HepG2 (cell line): Measurements from ENCODE around the gene HEY2. TPM values are rescaled to one million over a fixed set of nuclear protein-coding genes. Genes with fewer than 3 reads are reported as not detected.
A peak's percentile ranks its signal among the peaks of the same experiment; 100 is the strongest.

Experiments
- CTCF ChIP-seq: sonication (generic); formaldehyde crosslinking; IDR thresholded peaks from 2 replicates; pipeline ENCODE4 v1.5.0; 2020; ENCODE audit warnings: mild to moderate bottlenecking, missing genetic modification reagents, moderate library complexity
- DPF2 ChIP-seq: sonication (generic); formaldehyde crosslinking; IDR thresholded peaks from 2 replicates; pipeline ENCODE4 v1.4.0; 2020; ENCODE audit warnings: mild to moderate bottlenecking, low read depth, missing genetic modification reagents, borderline replicate concordance
- HDAC1 ChIP-seq: sonication (generic); formaldehyde crosslinking; IDR thresholded peaks from 2 replicates; pipeline ENCODE4 v1.5.1; 2020; ENCODE audit warnings: mild to moderate bottlenecking, missing genetic modification reagents
- HNRNPK ChIP-seq: fragments of 200-400 bp; formaldehyde crosslinking; IDR thresholded peaks from 2 replicates; pipeline ENCODE4 v1.6.1; 2018; ENCODE audit warnings: low read length, low read depth, moderate library complexity, mild to moderate bottlenecking; ENCODE audit not compliant: poor library complexity, severe bottlenecking
- HOXD1 ChIP-seq: sonication (generic); formaldehyde crosslinking; IDR thresholded peaks from 2 replicates; pipeline ENCODE4 v1.5.0; 2020; ENCODE audit warnings: missing genetic modification reagents
- JUND ChIP-seq: sonication (generic); formaldehyde crosslinking; IDR thresholded peaks from 2 replicates; pipeline ENCODE4 v1.8.0; 2022; ENCODE audit warnings: mild to moderate bottlenecking, missing genetic modification reagents
- KDM5B ChIP-seq: sonication (generic); formaldehyde crosslinking; IDR thresholded peaks from 2 replicates; pipeline ENCODE4 v1.4.0; 2020; ENCODE audit warnings: missing genetic modification reagents, mild to moderate bottlenecking, borderline replicate concordance
- RAD21 ChIP-seq: fragments of 450-650 bp; formaldehyde crosslinking; IDR thresholded peaks from 2 replicates; pipeline ENCODE4 v1.5.0; 2020; ENCODE audit warnings: mild to moderate bottlenecking
- SMYD3 ChIP-seq: sonication (generic); formaldehyde crosslinking; IDR thresholded peaks from 2 replicates; pipeline ENCODE4 v1.8.1; 2023; ENCODE audit warnings: mild to moderate bottlenecking, missing genetic modification reagents
- SOX6 ChIP-seq, 2 experiments: fragments of 450-650 bp in 1 of 2; sonication (generic) in 1 of 2; formaldehyde crosslinking in 1 of 2; IDR thresholded peaks; 2 replicates each; pipeline versions ENCODE4 v1.4.0 to v1.6.1; 2017 to 2020; ENCODE audit warnings: antibody characterized with exemption in 1 of 2, mild to moderate bottlenecking in 1 of 2, missing genetic modification reagents in 1 of 2
- SP5 ChIP-seq: IDR thresholded peaks from 2 replicates; pipeline ENCODE4 v1.6.1; 2016; ENCODE audit warnings: low read depth, borderline replicate concordance
- TBL1XR1 ChIP-seq: fragments of 150-350 bp; IDR thresholded peaks from 2 replicates; pipeline ENCODE4 v1.6.1; 2014; ENCODE audit warnings: borderline replicate concordance, low read length; ENCODE audit not compliant: partially characterized antibody
- ZC3H13 ChIP-seq: sonication (generic); formaldehyde crosslinking; IDR thresholded peaks from 2 replicates; pipeline ENCODE4 v1.8.1; 2023; ENCODE audit warnings: mild to moderate bottlenecking, missing genetic modification reagents, moderate library complexity
- ZNF75D ChIP-seq: sonication (generic); formaldehyde crosslinking; IDR thresholded peaks from 2 replicates; pipeline ENCODE4 v1.8.1; 2023; ENCODE audit warnings: missing genetic modification reagents, mild to moderate bottlenecking, borderline replicate concordance
- ZNF761 ChIP-seq: sonication (generic); formaldehyde crosslinking; conservative IDR thresholded peaks from 2 replicates; pipeline ENCODE4 v1.4.0; 2020; ENCODE audit warnings: mild to moderate bottlenecking, missing genetic modification reagents
- polyA plus RNA-seq, 8 experiments: library from polyadenylated mRNA; depleted of rRNA in 3 of 8; stranded (reverse) in 7 of 8; unstranded in 1 of 8; fragments of >200 nt; fragmentation: Illumina TruSeq in 4 of 8; extraction: Trizol in 4 of 8; gene quantifications; 2 replicates each; pipeline versions ENCODE4 v1.2.1 to v1.2.3, GENCODE V29; 2011 to 2016; ENCODE audit warnings: low read depth in 4 of 8, missing spikeins in 1 of 8, mixed read lengths in 1 of 8; ENCODE audit not compliant: insufficient read depth in 1 of 8
- total RNA-seq, 5 experiments: library from RNA; depleted of rRNA; stranded (reverse); fragments of >200 nt; fragmentation: Illumina TruSeq; extraction: Trizol; gene quantifications; 2 replicates each; pipeline ENCODE4 v1.2.3, GENCODE V29; 2016; ENCODE audit warnings: low read depth in 1 of 5
- TF ChIP-seq, protein P1 (sequence below): sonication (generic); formaldehyde crosslinking; IDR thresholded peaks from 2 replicates; pipeline ENCODE4 v1.4.0; 2020; ENCODE audit warnings: missing genetic modification reagents
- TF ChIP-seq, protein P2 (sequence below): sonication (generic); formaldehyde crosslinking; IDR thresholded peaks from 2 replicates; pipeline ENCODE4 v1.5.1; 2020; ENCODE audit warnings: mild to moderate bottlenecking, moderate library complexity, missing genetic modification reagents
- TF ChIP-seq, protein P3 (sequence below): sonication (generic); formaldehyde crosslinking; IDR thresholded peaks from 2 replicates; pipeline ENCODE4 v1.4.0; 2020; ENCODE audit warnings: missing genetic modification reagents, borderline replicate concordance

The HEY2 gene
- total and polyA plus RNA-seq, 2 of the 13 experiments (the other 11 are each of a cell fraction or from before 2014, with no cell fraction given): 0.04 TPM

DNA sequence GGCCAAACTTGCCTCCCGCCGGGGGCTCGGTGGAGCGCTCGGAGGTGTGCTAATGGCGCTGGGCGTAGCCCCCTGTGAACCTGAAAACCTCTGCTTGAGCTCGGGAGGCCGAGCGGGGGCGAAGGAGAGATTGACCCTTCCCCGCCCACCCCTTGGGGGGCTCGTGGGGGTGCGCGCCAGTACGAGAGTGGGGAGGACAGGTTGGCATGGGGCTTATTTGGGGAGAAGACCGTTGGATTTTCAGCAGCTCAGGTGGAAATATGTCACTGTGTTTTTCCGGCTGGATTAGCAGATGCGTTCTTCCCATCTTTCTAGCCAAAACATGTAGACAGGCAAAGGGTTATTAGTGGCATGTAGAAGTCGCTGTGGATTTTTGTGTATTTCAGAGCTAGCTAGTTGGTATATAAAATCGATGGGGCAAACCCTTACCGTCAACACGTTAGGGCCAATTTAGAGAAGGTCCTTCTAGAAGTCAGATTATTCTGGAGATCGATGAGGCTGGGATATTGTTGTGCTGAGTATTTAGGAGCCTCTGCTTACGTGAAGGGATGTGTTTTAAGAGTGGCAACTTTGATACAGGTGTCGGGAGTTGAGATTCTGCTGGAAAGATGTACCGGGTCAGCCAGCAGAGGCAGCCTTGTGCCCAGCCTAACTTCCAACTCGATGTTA is 41.9 kb downstream of the HEY2 start (continued):
- TF ChIP-seq CTCF (CRISPR knock-in tag) (peak; percentile 65), HOXD1 (no peak), HDAC1 (CRISPR knock-in tag) (no peak), TBL1XR1 (peak; percentile 0), ZC3H13 (CRISPR knock-in tag) (0 out of 2 replicates have a peak, but pooled peaks have one; percentile 64), JUND (CRISPR knock-in tag) (no peak), RAD21 (no peak; the same call in 1 of the 2 replicates), KDM5B (CRISPR knock-in tag) (0 out of 2 replicates have a peak, but pooled peaks have one; percentile 10), SP5 (CRISPR knock-in tag) (peak; percentile 19; the same call in 1 of the 2 replicates), SOX6 (IDR thresholded peaks at IDR 0.05) (no peak), SOX6 (CRISPR knock-in tag; IDR thresholded peaks at IDR 0.05) (peak; percentile 35; the same call in 1 of the 2 replicates), ZNF75D (CRISPR knock-in tag) (no peak), HNRNPK (no peak), SMYD3 (CRISPR knock-in tag) (0 out of 2 replicates have a peak, but pooled peaks have one; percentile 23), ZNF761 (CRISPR knock-in tag) (no peak), DPF2 (CRISPR knock-in tag) (no peak)
- TF ChIP-seq, protein P1, sequence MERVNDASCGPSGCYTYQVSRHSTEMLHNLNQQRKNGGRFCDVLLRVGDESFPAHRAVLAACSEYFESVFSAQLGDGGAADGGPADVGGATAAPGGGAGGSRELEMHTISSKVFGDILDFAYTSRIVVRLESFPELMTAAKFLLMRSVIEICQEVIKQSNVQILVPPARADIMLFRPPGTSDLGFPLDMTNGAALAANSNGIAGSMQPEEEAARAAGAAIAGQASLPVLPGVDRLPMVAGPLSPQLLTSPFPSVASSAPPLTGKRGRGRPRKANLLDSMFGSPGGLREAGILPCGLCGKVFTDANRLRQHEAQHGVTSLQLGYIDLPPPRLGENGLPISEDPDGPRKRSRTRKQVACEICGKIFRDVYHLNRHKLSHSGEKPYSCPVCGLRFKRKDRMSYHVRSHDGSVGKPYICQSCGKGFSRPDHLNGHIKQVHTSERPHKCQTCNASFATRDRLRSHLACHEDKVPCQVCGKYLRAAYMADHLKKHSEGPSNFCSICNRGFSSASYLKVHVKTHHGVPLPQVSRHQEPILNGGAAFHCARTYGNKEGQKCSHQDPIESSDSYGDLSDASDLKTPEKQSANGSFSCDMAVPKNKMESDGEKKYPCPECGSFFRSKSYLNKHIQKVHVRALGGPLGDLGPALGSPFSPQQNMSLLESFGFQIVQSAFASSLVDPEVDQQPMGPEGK: peak; percentile 82
- TF ChIP-seq, protein P2, sequence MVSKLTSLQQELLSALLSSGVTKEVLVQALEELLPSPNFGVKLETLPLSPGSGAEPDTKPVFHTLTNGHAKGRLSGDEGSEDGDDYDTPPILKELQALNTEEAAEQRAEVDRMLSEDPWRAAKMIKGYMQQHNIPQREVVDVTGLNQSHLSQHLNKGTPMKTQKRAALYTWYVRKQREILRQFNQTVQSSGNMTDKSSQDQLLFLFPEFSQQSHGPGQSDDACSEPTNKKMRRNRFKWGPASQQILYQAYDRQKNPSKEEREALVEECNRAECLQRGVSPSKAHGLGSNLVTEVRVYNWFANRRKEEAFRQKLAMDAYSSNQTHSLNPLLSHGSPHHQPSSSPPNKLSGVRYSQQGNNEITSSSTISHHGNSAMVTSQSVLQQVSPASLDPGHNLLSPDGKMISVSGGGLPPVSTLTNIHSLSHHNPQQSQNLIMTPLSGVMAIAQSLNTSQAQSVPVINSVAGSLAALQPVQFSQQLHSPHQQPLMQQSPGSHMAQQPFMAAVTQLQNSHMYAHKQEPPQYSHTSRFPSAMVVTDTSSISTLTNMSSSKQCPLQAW (CRISPR knock-in tag): 0 out of 2 replicates have a peak, but pooled peaks have one; percentile 10
- TF ChIP-seq, protein P3, sequence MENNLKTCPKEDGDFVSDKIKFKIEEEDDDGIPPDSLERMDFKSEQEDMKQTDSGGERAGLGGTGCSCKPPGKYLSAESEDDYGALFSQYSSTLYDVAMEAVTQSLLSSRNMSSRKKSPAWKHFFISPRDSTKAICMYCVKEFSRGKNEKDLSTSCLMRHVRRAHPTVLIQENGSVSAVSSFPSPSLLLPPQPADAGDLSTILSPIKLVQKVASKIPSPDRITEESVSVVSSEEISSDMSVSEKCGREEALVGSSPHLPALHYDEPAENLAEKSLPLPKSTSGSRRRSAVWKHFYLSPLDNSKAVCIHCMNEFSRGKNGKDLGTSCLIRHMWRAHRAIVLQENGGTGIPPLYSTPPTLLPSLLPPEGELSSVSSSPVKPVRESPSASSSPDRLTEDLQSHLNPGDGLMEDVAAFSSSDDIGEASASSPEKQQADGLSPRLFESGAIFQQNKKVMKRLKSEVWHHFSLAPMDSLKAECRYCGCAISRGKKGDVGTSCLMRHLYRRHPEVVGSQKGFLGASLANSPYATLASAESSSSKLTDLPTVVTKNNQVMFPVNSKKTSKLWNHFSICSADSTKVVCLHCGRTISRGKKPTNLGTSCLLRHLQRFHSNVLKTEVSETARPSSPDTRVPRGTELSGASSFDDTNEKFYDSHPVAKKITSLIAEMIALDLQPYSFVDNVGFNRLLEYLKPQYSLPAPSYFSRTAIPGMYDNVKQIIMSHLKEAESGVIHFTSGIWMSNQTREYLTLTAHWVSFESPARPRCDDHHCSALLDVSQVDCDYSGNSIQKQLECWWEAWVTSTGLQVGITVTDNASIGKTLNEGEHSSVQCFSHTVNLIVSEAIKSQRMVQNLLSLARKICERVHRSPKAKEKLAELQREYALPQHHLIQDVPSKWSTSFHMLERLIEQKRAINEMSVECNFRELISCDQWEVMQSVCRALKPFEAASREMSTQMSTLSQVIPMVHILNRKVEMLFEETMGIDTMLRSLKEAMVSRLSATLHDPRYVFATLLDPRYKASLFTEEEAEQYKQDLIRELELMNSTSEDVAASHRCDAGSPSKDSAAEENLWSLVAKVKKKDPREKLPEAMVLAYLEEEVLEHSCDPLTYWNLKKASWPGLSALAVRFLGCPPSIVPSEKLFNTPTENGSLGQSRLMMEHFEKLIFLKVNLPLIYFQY: peak; percentile 17; the same call in 1 of the 2 replicates
